GM23248 (cell line): ENCODE results near the gene TNPO3.

Source experiments
- EZH2 ChIP-seq: fragments of 200-600 bp; sonication (generic); IDR thresholded peaks from 2 replicates; pipeline ENCODE4 v1.6.1; 2018; ENCODE audit warnings: antibody characterized with exemption, mild to moderate bottlenecking; ENCODE audit not compliant: insufficient read depth, poor library complexity, severe bottlenecking
- EZH2phosphoT487 ChIP-seq: fragments of 200-600 bp; sonication (generic); IDR thresholded peaks from 2 replicates; pipeline ENCODE4 v1.6.1; 2018; ENCODE audit warnings: antibody characterized with exemption, moderate library complexity, mild to moderate bottlenecking, low read depth; ENCODE audit not compliant: insufficient read depth

DNA sequence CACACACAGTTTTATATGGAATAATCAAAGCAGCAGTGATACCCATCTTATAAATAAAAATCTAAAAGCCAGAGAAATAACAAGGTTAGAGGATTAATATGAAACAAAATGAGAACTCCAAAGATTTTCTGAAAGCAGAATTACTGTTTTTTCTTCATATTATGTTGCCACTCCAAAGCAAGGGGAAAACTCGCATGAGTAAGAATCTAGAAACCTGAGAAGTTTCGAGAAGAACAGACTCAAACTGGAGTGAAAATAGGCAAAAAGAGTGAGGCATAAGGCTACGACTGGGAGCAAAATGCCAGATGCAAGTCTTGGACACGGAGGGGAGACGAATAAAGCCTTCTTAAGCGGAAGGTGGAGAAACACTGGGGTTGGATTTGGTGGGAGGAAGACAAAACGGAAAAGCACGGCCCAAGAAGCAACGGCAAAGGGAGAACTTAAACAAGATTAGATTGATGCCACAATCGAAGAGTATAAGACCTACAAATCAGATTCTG is 923 bp downstream of the TNPO3 start:
- TF ChIP-seq EZH2 (no peak), EZH2phosphoT487 (no peak)
